AG04450 (cell line): ENCODE data around the gene VTN. TPM values are rescaled to one million over a fixed set of nuclear protein-coding genes. Genes with fewer than 3 reads are reported as not detected.
"Not testable (repeated sequence)": the region's sequence is repeated elsewhere in the genome, so short reads cannot be mapped to it uniquely, and the experiment has no call there.

Experiments used
- CTCF ChIA-PET: fragments of 300-600, 350-600 bp; formaldehyde crosslinking; extraction: SDS; loops from one replicate; lab custom pipeline; 2022; ENCODE audit warnings: antibody characterized with exemption, inconsistent platforms; lab: Charles Lee
- POLR2A ChIA-PET: fragments of 350-600 bp; formaldehyde crosslinking; extraction: SDS; loops from one replicate; lab custom pipeline; 2021; ENCODE audit warnings: antibody characterized with exemption, inconsistent platforms; lab: Yijun Ruan, JAX
- DNase-seq: peaks from one replicate; pipeline ENCODE4 v3.0.0-alpha.2; 2011; ENCODE audit warnings: low read depth, low spot score
- H3K27ac ChIP-seq: one replicate; pipeline ENCODE4 v1.5.1; 2012; ENCODE audit warnings: low read depth, low read length, control low read depth
- H3K27me3 ChIP-seq: one replicate; pipeline ENCODE4 v1.6.0; 2012; ENCODE audit warnings: low read length; ENCODE audit not compliant: control insufficient read depth, insufficient read depth
- H3K4me3 ChIP-seq: 2 replicates; pipeline ENCODE4 v1.5.1; 2011; ENCODE audit warnings: mild to moderate bottlenecking, low read depth, low read length, control low read depth
- H3K9me3 ChIP-seq: 2 replicates; pipeline ENCODE4 v1.5.1; 2012; ENCODE audit warnings: low read length; ENCODE audit not compliant: control insufficient read depth, insufficient read depth
- CTCF ChIP-seq: IDR thresholded peaks from 2 replicates; pipeline ENCODE4 v1.5.1; 2011; ENCODE audit warnings: low read depth, low read length, control low read depth, inconsistent platforms
- polyA plus RNA-seq: library from polyadenylated mRNA; depleted of rRNA; stranded (reverse); fragments of >200 nt; gene quantifications from 2 replicates; pipeline ENCODE4 v1.2.3, GENCODE V29; 2011

VTN gene
- polyA plus RNA-seq, 1 experiment: 0.53 TPM

GRCh38 chr17:28340374-28340773, 29.7 kb downstream of the VTN start:
- Histone ChIP-seq H3K27me3 (no peaks in the 10 kb centered on the region), H3K27ac (no peak overlapping the region), H3K9me3 (no peaks in the 10 kb centered on the region; the same call in 1 of the 2 replicates), H3K4me3 (no peak overlapping the region)
- ChIA-PET POLR2A (no interaction called here), CTCF (no interaction called here)
- DNase-seq: no peak
- no peak for TF ChIP-seq CTCF

- POLR2A ChIA-PET: interaction anchor here (0.7 kb wide), 1 partner anchor 159 kb away, joined by 4 read pairs; no protein-coding TSS in a partner anchor
- Histone ChIP-seq H3K9me3 (no peaks in the 10 kb centered on the region; the same call in 1 of the 2 replicates), H3K27ac (no peak overlapping the region), H3K4me3 (no peak overlapping the region), H3K27me3 (no peaks in the 10 kb centered on the region)
- no peak for DNase-seq
- CTCF ChIA-PET: no interaction called here
- no peak for TF ChIP-seq CTCF
Observed at GRCh38 chr17:28339431-28339830, 30.7 kb downstream of the VTN start.

- H3K27me3 ChIP-seq, H3K4me3 ChIP-seq, CTCF ChIA-PET, DNase-seq, H3K9me3 ChIP-seq: not testable (repeated sequence)
- H3K27ac ChIP-seq: peak overlapping the region; percentile 68
- POLR2A ChIA-PET: interaction anchor here (0.7 kb wide), 1 partner anchor 158 kb away, joined by 4 read pairs; no protein-coding TSS in a partner anchor
Observed at GRCh38 chr17:28338769-28339212, 31.3 kb downstream of the VTN start.

GRCh38 chr17:28338056-28338768, 31.9 kb downstream of the VTN start:
- H3K9me3 ChIP-seq: no peaks in the 10 kb centered on the region; the same call in 1 of the 2 replicates
- H3K27ac ChIP-seq: peak overlapping the region; percentile 68
- H3K27me3 ChIP-seq: no peaks in the 10 kb centered on the region
- no peak for DNase-seq
- 0 out of 2 replicates have a peak overlapping the region, but pooled peaks have one; percentile 7 for H3K4me3 ChIP-seq
- CTCF ChIA-PET: interaction anchor here (0.6 to 1.0 kb wide), 2 partner anchors 217 to 533 kb away, joined by 3 to 4 read pairs; no protein-coding TSS in a partner anchor
- POLR2A ChIA-PET: no interaction called here
- TF ChIP-seq CTCF: no peak

- TF ChIP-seq CTCF: no peak
- ChIA-PET POLR2A (interaction anchor here (0.6 to 2.6 kb wide), 12 partner anchors 8 to 295 kb away, joined by 3 to 36 read pairs (median 4); partner anchors contain the start of genes POLDIP2, SARM1, TMEM97 and VTN), CTCF (interaction anchor here (0.7 to 1.2 kb wide), 3 partner anchors 85 to 442 kb away, joined by 3 to 7 read pairs (median 4); partner anchors contain the start of gene LYRM9)
- DNase-seq: peak; percentile 74
- no peaks in the 10 kb centered on the region; the same call in 1 of the 2 replicates for H3K9me3 ChIP-seq
- H3K4me3 ChIP-seq: peak overlapping the region; percentile 97
- peak overlapping the region; percentile 99 for H3K27ac ChIP-seq
- no peaks in the 10 kb centered on the region for H3K27me3 ChIP-seq
Observed at GRCh38 chr17:28335959-28336871, 33.9 kb downstream of the VTN start.
